Measurements from ENCODE around the gene GCGR. TPM values are rescaled to one million over a fixed set of nuclear protein-coding genes. Genes with fewer than 3 reads are reported as not detected.

GCGR gene
- total RNA-seq, 3 donors from 2014 or later (not counting 1 experiment from before 2014, with no cell fraction given), result not detected

DNA sequence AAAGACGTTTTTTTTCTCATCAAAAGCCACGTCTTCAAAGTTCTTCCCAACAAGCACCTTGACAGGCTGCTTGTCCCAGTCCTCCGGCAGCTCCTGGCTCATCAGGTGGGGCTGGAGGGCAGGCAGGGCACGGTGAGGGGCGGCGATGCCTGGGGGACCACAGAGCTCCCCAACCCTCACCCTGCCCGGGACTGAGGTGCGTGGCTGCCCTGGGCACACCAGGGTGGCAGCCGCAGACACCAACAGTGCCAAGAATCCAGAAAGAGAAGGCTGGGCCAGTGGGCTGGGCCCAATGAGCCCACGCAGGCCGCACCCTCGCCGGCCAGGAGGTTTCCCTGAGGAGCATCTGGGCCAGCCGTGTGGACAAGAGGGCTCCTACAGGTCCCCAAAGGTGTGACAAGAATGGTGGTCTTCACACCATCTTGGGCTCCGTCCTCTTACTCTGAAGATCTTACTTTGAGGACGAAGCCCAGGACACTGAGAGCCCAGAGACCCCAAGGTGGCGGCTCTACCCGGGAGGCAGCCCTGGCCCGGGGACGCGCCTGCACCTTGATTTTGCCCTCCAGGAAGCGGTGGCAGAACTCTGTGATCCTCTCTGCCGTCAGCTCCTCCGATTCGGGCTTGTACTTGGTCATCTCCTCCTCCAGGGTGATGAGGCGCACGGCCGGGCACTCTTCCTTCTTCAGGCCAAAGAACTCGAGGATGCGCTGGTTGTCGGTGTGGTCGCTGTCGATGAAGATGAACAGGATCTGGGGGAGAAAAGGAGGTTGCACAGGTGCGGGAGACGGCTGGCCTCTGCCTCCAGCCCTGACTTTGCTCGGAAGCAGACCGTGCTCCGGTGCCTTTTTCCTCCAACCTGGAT is 42.2 kb downstream of the GCGR start:
- no peak overlapping the region for H3K27ac Mint-ChIP-seq
- intact Hi-C loops (cut with micrococcal nuclease), result no loop called here
- no peak for ATAC-seq
- no peaks in the 10 kb centered on the region for H3K27me3 Mint-ChIP-seq (ENCODE audit: low read depth in 2 of 2)
- Histone ChIP-seq H3K9me3 (ENCODE audit: control insufficient read depth, insufficient read depth, low read length) (no peaks in the 10 kb centered on the region), H3K36me3 (ENCODE audit: control insufficient read depth, insufficient read depth, low read length) (peaks cover 57% of the 10 kb centered on the region), H3K4me1 (ENCODE audit: control insufficient read depth, insufficient read depth, low read length) (no peaks in the 10 kb centered on the region), H3K27me3 (ENCODE audit: control insufficient read depth, insufficient read depth, low read length) (no peaks in the 10 kb centered on the region), H3K4me3 (ENCODE audit: low read length) (no peak overlapping the region), H3K27ac (ENCODE audit: low read length) (no peak overlapping the region)
- H3K4me1 Mint-ChIP-seq, result no peaks in the 10 kb centered on the region
- TF ChIP-seq, protein P1, sequence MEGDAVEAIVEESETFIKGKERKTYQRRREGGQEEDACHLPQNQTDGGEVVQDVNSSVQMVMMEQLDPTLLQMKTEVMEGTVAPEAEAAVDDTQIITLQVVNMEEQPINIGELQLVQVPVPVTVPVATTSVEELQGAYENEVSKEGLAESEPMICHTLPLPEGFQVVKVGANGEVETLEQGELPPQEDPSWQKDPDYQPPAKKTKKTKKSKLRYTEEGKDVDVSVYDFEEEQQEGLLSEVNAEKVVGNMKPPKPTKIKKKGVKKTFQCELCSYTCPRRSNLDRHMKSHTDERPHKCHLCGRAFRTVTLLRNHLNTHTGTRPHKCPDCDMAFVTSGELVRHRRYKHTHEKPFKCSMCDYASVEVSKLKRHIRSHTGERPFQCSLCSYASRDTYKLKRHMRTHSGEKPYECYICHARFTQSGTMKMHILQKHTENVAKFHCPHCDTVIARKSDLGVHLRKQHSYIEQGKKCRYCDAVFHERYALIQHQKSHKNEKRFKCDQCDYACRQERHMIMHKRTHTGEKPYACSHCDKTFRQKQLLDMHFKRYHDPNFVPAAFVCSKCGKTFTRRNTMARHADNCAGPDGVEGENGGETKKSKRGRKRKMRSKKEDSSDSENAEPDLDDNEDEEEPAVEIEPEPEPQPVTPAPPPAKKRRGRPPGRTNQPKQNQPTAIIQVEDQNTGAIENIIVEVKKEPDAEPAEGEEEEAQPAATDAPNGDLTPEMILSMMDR (IDR thresholded peaks at IDR 0.05), result no peak
- WGBS (ENCODE audit: insufficient coverage), result 97% methylated on average over 38 of the region's 38 CpGs
- no peak for DNase-seq
- no peaks in the 10 kb centered on the region for H3K36me3 Mint-ChIP-seq
- no peak overlapping the region for H3K4me3 Mint-ChIP-seq
- H3K9me3 Mint-ChIP-seq, result no peaks in the 10 kb centered on the region

GRCh38 chr17:81846743-81847689 is 43.1 kb downstream of the GCGR start:
- intact Hi-C loops (cut with micrococcal nuclease), result no loop called here
- Histone ChIP-seq H3K36me3 (ENCODE audit: control insufficient read depth, insufficient read depth, low read length) (peaks cover 66% of the 10 kb centered on the region), H3K4me3 (ENCODE audit: low read length) (no peak overlapping the region), H3K27ac (ENCODE audit: low read length) (no peak overlapping the region), H3K9me3 (ENCODE audit: control insufficient read depth, insufficient read depth, low read length) (no peaks in the 10 kb centered on the region), H3K4me1 (ENCODE audit: control insufficient read depth, insufficient read depth, low read length) (no peaks in the 10 kb centered on the region), H3K27me3 (ENCODE audit: control insufficient read depth, insufficient read depth, low read length) (no peaks in the 10 kb centered on the region)
- 96% methylated on average over 23 of the region's 24 CpGs for WGBS (ENCODE audit: insufficient coverage)
- ATAC-seq (no peak), DNase-seq (no peak)
- H3K36me3 Mint-ChIP-seq, result no peaks in the 10 kb centered on the region
- H3K4me1 Mint-ChIP-seq, result no peaks in the 10 kb centered on the region
- H3K27me3 Mint-ChIP-seq (ENCODE audit: low read depth in 2 of 2), result no peaks in the 10 kb centered on the region
- no peak overlapping the region for H3K4me3 Mint-ChIP-seq
- H3K9me3 Mint-ChIP-seq, result no peaks in the 10 kb centered on the region
- no peak overlapping the region for H3K27ac Mint-ChIP-seq
- TF ChIP-seq, protein P1 (IDR thresholded peaks at IDR 0.05), result no peak

- no peaks in the 10 kb centered on the region for H3K36me3 Mint-ChIP-seq
- peaks cover 0 to 4% of the 10 kb centered on the region in 2 donors for H3K4me1 Mint-ChIP-seq
- no peaks in the 10 kb centered on the region for H3K9me3 Mint-ChIP-seq
- ATAC-seq, result no peak
- Histone ChIP-seq H3K36me3 (ENCODE audit: control insufficient read depth, insufficient read depth, low read length) (peaks cover 66% of the 10 kb centered on the region), H3K27ac (ENCODE audit: low read length) (no peak overlapping the region), H3K27me3 (ENCODE audit: control insufficient read depth, insufficient read depth, low read length) (no peaks in the 10 kb centered on the region), H3K4me1 (ENCODE audit: control insufficient read depth, insufficient read depth, low read length) (no peaks in the 10 kb centered on the region), H3K9me3 (ENCODE audit: control insufficient read depth, insufficient read depth, low read length) (no peaks in the 10 kb centered on the region), H3K4me3 (ENCODE audit: low read length) (no peak overlapping the region)
- 98% methylated on average over 9 of the region's 12 CpGs for WGBS (ENCODE audit: insufficient coverage)
- intact Hi-C loops (cut with micrococcal nuclease), result no loop called here
- TF ChIP-seq, protein P1 (IDR thresholded peaks at IDR 0.05), result no peak
- DNase-seq, result no peak
- H3K27me3 Mint-ChIP-seq (ENCODE audit: low read depth in 2 of 2), result no peaks in the 10 kb centered on the region
- H3K27ac Mint-ChIP-seq, result no peak overlapping the region
- no peak overlapping the region for H3K4me3 Mint-ChIP-seq
Measured at GRCh38 chr17:81849457-81849856, 45.5 kb downstream of the GCGR start.
